Pancreas (tissue), 10 donors: ENCODE data around the gene IRGC. TPM values are rescaled to one million over a fixed set of nuclear protein-coding genes. Genes with fewer than 3 reads are reported as not detected.

Experiments used
- ATAC-seq, 4 donors: fragments of 200-7000 bp; cut with Tn5 transposase; one replicate each; pipeline versions ENCODE4 v1.8.0 to v1.9.1; 2020; ENCODE audit warnings: mild to moderate bottlenecking in 4 of 4, moderate library complexity in 4 of 4
- DNase-seq, 6 donors: peaks; one replicate each; pipeline ENCODE4 v3.0.0-alpha.2; 2020
- FAIRE-seq: peaks from 2 replicates; lab custom pipeline; 2012; peaks lifted over from hg19 to GRCh38; lab: Jason Lieb, UNC
- H3K27ac ChIP-seq, 4 donors: fragments of 200-600 bp; sonication (generic); 1 replicate in 3 of 4; 2 replicates in 1 of 4; pipeline versions ENCODE4 v1.5.0 to v1.8.0; 2020
- H3K27me3 ChIP-seq, 4 donors: fragments of 200-600 bp; one replicate each; pipeline ENCODE4 v1.8.0; 2021
- H3K36me3 ChIP-seq, 3 donors: fragments of 200-600 bp; sonication (generic) in 1 of 3; one replicate each; pipeline versions ENCODE4 v1.5.0 to v1.8.0; 2020 to 2021
- H3K4me1 ChIP-seq, 3 donors: fragments of 200-600 bp; one replicate each; pipeline ENCODE4 v1.8.0; 2021
- H3K4me3 ChIP-seq, 4 donors: fragments of 200-600 bp; sonication (generic) in 2 of 4; one replicate each; pipeline versions ENCODE4 v1.5.0 to v1.8.0; 2020 to 2021
- H3K9me3 ChIP-seq, 4 donors: fragments of 200-600 bp; one replicate each; pipeline ENCODE4 v1.8.0; 2021
- WGBS, 2 donors: extraction: QIAGEN DNeasy Blood & Tissue Kit; methylation state at CpG; one replicate each; pipeline ENCODE4 v1.1.7; 2013; 5-methylcytosine and 5-hydroxymethylcytosine counted together
- intact Hi-C, 3 donors: fragments of 100-400 bp; cut with DNase I; formaldehyde crosslinking; loops; one replicate each; pipeline versions ENCODE4 v1.11.1 to v1.14.2; 2022
- polyA plus RNA-seq, 2 donors: library from polyadenylated mRNA; stranded (reverse); fragments of 200-250 nt; gene quantifications; one replicate each; pipeline ENCODE4 v1.2.3, GENCODE V29; 2013
- total RNA-seq, 6 donors: library from RNA; stranded (reverse); fragmentation: NEBNext Ultra II Directional in 4 of 6; extraction: Animal tissue kit (Norgen Biotek cat#: 25700) in 4 of 6; gene quantifications; one replicate each; pipeline versions ENCODE4 v1.2.1 to v1.2.4, GENCODE V29; 2021 to 2023
- TF ChIP-seq, protein P1 (sequence below), 4 donors: fragments of 200-600 bp; sonication (generic) in 3 of 4; IDR thresholded peaks; one replicate each; pipeline versions ENCODE4 v1.5.0 to v1.8.0; 2021; ENCODE audit warnings: antibody characterized with exemption in 4 of 4
- donor health status: healthy with polysubstance abuse.
- donor health status: DM: no; HTN: no; CAD: no; lungs with moderate emphysema.
- donor health status: DM: no; HTN: no; CAD: no.
- donor health status: control.
- donor health status: control.
- donor health status: Bipolar disorder and iron deficiency.
- donor health status: DM: yes; HTN: yes; CAD: no.
- donor health status: DM: no; HTN: no; CAD: no.
- donor health status: DM: no; HTN: no; CAD: no.
- donor health status: DM: yes; HTN: yes; CAD: no.

The IRGC gene
- total and polyA plus RNA-seq, 8 donors = not detected

DNA sequence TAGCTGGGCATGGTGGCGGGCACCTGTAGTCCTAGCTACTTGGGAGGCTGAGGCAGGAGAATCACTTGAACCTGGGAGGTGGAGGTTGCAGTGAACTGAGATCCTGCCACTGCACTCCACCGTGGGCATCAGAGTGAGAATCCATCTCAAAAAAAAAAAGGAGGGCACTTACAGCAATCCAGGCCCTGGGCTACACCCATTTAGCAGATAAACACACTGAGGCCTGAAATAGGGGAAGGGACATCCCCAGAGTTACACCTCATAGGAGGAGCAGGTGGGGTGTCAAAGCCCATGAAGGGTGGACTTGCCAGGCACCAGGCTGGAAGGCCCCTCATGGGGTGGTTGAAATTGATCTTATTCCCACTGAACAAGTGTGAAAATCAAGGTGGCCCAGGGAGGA lies 32.0 kb upstream of the IRGC start:
- no peak for ATAC-seq

DNA sequence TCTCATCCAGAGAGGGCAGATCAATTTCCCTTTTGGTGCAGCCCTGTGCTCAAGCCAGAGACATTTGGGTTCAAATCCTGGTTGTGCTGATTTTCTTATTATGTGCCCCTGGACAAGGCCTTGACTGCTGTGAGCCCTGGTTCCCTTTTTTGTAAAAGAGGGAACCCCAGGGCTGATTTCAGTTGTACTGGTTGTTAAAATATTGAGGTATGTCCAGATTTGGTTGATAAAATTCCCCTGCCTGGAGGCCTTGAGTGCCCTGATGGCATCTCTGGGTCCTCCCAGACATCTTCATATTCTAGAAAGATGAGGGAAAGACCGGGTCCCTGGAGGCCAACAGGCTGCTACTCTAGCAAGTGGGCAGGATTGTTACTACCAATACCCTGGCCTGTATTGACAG lies 31.6 kb upstream of the IRGC start:
- H3K27ac ChIP-seq = no peak overlapping the region
- FAIRE-seq (no peak), ATAC-seq (no peak), DNase-seq (no peak)
- no peaks in the 10 kb centered on the region for H3K4me1 ChIP-seq
- H3K27me3 ChIP-seq = no peaks in the 10 kb centered on the region
- intact Hi-C loops = no loop called here
- no peak overlapping the region for H3K4me3 ChIP-seq
- no peaks in the 10 kb centered on the region for H3K36me3 ChIP-seq
- H3K9me3 ChIP-seq = no peaks in the 10 kb centered on the region
- 74 to 93% methylated on average over 1 of the region's 1 CpG for WGBS, 2 donors
- TF ChIP-seq, protein P1, sequence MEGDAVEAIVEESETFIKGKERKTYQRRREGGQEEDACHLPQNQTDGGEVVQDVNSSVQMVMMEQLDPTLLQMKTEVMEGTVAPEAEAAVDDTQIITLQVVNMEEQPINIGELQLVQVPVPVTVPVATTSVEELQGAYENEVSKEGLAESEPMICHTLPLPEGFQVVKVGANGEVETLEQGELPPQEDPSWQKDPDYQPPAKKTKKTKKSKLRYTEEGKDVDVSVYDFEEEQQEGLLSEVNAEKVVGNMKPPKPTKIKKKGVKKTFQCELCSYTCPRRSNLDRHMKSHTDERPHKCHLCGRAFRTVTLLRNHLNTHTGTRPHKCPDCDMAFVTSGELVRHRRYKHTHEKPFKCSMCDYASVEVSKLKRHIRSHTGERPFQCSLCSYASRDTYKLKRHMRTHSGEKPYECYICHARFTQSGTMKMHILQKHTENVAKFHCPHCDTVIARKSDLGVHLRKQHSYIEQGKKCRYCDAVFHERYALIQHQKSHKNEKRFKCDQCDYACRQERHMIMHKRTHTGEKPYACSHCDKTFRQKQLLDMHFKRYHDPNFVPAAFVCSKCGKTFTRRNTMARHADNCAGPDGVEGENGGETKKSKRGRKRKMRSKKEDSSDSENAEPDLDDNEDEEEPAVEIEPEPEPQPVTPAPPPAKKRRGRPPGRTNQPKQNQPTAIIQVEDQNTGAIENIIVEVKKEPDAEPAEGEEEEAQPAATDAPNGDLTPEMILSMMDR (IDR thresholded peaks at IDR 0.05) = no peak

More for the DNA sequence above, 32.0 kb upstream of the IRGC start:
- FAIRE-seq = no peak
- Histone ChIP-seq H3K27ac (no peak overlapping the region), H3K36me3 (no peaks in the 10 kb centered on the region), H3K4me1 (no peaks in the 10 kb centered on the region), H3K27me3 (no peaks in the 10 kb centered on the region), H3K4me3 (no peak overlapping the region), H3K9me3 (no peaks in the 10 kb centered on the region)
- DNase-seq = no peak
- intact Hi-C loops = no loop called here
- TF ChIP-seq, protein P1 (IDR thresholded peaks at IDR 0.05) = no peak
- 72 to 75% methylated on average over 2 of the region's 2 CpGs for WGBS, 2 donors

DNA sequence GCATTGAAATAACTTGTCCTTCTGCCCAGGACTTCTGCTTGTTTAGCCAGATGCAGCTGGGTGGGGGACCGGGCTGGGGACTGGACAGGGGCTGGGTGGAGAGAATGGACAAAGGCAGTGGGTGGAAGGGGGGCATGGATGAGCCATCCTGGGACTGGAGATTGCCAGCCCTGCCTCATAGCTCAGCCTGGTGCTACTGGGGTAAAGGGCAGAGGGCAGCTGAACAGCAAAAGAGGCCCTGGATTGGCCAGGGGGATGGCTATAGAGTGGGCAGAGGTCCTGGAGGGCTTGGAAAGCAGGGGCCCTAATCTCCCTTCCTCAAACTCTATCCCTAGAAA lies 28.2 kb upstream of the IRGC start:
- Histone ChIP-seq H3K4me3 (no peak overlapping the region), H3K27ac (no peak overlapping the region), H3K4me1 (no peaks in the 10 kb centered on the region), H3K36me3 (no peaks in the 10 kb centered on the region), H3K27me3 (no peaks in the 10 kb centered on the region), H3K9me3 (no peaks in the 10 kb centered on the region)
- DNase-seq (no peak), ATAC-seq (no peak), FAIRE-seq (no peak)
- WGBS, 2 donors = 41 to 43% methylated on average over 1 of the region's 1 CpG
- TF ChIP-seq, protein P1 (IDR thresholded peaks at IDR 0.05) = no peak
- intact Hi-C loops = no loop called here

DNA sequence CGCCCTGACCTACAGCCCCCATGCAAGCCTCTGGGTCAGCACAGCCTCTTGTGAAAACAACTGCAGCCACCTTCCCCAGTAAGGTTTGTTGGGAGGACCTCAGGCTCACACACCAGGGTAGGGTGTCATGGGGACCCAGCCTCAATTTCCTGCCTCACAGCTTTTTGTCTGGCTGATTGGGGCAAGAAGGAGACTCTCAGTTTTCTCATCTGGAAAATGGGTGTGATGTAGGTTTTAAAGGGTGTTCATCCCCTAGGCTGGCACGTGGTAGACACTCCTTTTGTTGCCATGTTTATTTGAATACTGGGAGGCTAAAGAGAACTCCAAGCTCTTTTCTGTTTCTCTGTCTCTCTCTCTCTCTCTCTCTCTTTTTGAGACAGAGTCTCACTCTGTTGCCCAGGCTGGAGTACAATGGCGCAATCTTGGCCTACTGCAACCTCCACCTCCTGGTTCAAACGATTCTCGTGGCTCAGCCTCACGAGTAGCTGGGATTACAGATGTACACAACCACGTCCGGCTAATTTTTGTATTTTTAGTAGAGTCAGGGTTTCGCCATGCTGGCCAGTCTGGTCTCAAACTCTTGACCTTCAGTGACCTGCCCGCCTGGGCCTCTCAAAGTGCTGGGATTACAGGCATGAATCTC lies 27.7 kb upstream of the IRGC start:
- intact Hi-C loops = no loop called here
- 64 to 70% methylated on average over 10 of the region's 10 CpGs for whole genome bisulfite sequencing, 2 donors
- Histone ChIP-seq H3K4me1 (no peaks in the 10 kb centered on the region), H3K27ac (no peak overlapping the region), H3K27me3 (no peaks in the 10 kb centered on the region), H3K4me3 (no peak overlapping the region), H3K9me3 (no peaks in the 10 kb centered on the region), H3K36me3 (no peaks in the 10 kb centered on the region)
- DNase-seq = no peak
- no peak for ATAC-seq
- TF ChIP-seq, protein P1 (IDR thresholded peaks at IDR 0.05) = no peak
- FAIRE-seq = no peak

DNA sequence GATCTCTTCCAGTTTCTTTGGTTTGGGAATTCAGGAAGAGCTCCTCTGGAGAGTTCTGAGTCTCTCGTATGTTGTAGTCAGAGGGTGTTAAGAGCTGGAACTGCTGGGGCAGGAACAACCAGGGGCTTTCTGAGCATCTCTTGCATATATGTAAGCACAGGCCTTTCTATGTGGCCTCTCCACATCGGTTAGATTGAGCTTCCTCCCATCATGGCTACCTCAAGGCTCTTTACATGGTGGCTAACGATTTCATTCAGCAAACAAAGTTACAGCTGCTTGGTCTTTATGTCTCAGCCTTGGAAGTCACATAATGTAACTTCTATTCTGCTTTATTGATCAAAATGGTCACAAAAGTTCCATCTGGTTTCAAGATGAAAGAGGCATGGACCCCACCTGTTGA lies 25.4 kb upstream of the IRGC start:
- no peaks in the 10 kb centered on the region for H3K4me1 ChIP-seq
- H3K27me3 ChIP-seq = no peaks in the 10 kb centered on the region
- TF ChIP-seq, protein P1 (IDR thresholded peaks at IDR 0.05) = no peak
- DNase-seq = no peak
- no peak for ATAC-seq
- H3K27ac ChIP-seq = no peak overlapping the region
- intact Hi-C loops = no loop called here
- H3K9me3 ChIP-seq = no peaks in the 10 kb centered on the region
- H3K4me3 ChIP-seq = no peak overlapping the region
- no peak for FAIRE-seq
- H3K36me3 ChIP-seq = no peaks in the 10 kb centered on the region
- WGBS, 2 donors = 42 to 45% methylated on average over 3 of the region's 3 CpGs
